GM12801 (cell line): Measurements from ENCODE around the gene STARD5.

ENCODE experiments used
- CTCF ChIP-seq: IDR thresholded peaks from one replicate; pipeline ENCODE4 v1.5.1; 2011; ENCODE audit warnings: control low read depth; ENCODE audit not compliant: insufficient read length; ENCODE audit errors: extremely low read depth

STARD5 gene

GRCh38 chr15:81327516-81327915, 3.6 kb upstream of the STARD5 start:
- no peak for TF ChIP-seq CTCF

- no peak for TF ChIP-seq CTCF
Measured at GRCh38 chr15:81326466-81327212, 2.7 kb upstream of the STARD5 start.

GRCh38 chr15:81323559-81323943, 390 bp downstream of the STARD5 start:
- no peak for TF ChIP-seq CTCF

GRCh38 chr15:81322676-81323253, 1.2 kb downstream of the STARD5 start:
- no peak for TF ChIP-seq CTCF

GRCh38 chr15:81321667-81322066, 2.3 kb downstream of the STARD5 start:
- no peak for TF ChIP-seq CTCF

GRCh38 chr15:81317642-81318017, 6.3 kb downstream of the STARD5 start:
- no peak for TF ChIP-seq CTCF

- no peak for TF ChIP-seq CTCF
Measured at GRCh38 chr15:81316267-81316666, 7.7 kb downstream of the STARD5 start.
